Measurements from ENCODE around the gene YY1AP1. TPM values are rescaled to one million over a fixed set of nuclear protein-coding genes. Genes with fewer than 3 reads are reported as not detected.

The YY1AP1 gene
- total and polyA plus RNA-seq, 10 of the 15 experiments (the other 5 are each of a cell fraction or from before 2014, with no cell fraction given): 13.2 to 118 (median 40.5) TPM

- TF ChIP-seq HCFC1 (IDR thresholded peaks at IDR 0.05; ENCODE audit: low read length) (no peak), RELB (IDR thresholded peaks at IDR 0.05; ENCODE audit: low read depth) (0 out of 2 replicates have a peak, but pooled peaks have one; percentile 31), ATF3 (IDR thresholded peaks at IDR 0.05; ENCODE audit: borderline replicate concordance, extremely low read depth, low read depth, low read length) (peak; percentile 49; the same call in 1 of the 2 replicates), WRNIP1 (IDR thresholded peaks at IDR 0.05; ENCODE audit: borderline replicate concordance, low read depth, low read length) (no peak), NR2C1 (IDR thresholded peaks at IDR 0.05) (no peak), ESRRA (IDR thresholded peaks at IDR 0.05; ENCODE audit: low read length) (no peak), EP300 (IDR thresholded peaks at IDR 0.05; ENCODE audit: borderline replicate concordance in 1 of 2, control insufficient read depth in 1 of 2, low read depth in 2 of 2, low read length in 2 of 2) (no peak), USF2 (IDR thresholded peaks at IDR 0.05; ENCODE audit: borderline replicate concordance, low read depth, low read length) (no peak; the same call in 1 of the 2 replicates), ETV6 (conservative IDR thresholded peaks at IDR 0.05 in 1 of 2, IDR thresholded peaks at IDR 0.05 in 1 of 2; ENCODE audit: borderline replicate concordance in 1 of 2, low read depth in 1 of 2) (no peak), BACH1 (IDR thresholded peaks at IDR 0.05; ENCODE audit: borderline replicate concordance) (no peak), ZNF622 (IDR thresholded peaks at IDR 0.05) (no peak), TAF1 (IDR thresholded peaks at IDR 0.05; ENCODE audit: borderline replicate concordance, low read depth, low read length) (0 out of 2 replicates have a peak, but pooled peaks have one; percentile 18), ZBTB40 (IDR thresholded peaks at IDR 0.05; ENCODE audit: borderline replicate concordance) (peak; percentile 60; the same call in 1 of the 2 replicates), CHD1 (IDR thresholded peaks at IDR 0.05; ENCODE audit: low read depth, low read length) (no peak), SMAD5 (IDR thresholded peaks at IDR 0.05; ENCODE audit: low read depth) (peak; percentile 88), RFX5 (IDR thresholded peaks at IDR 0.05; ENCODE audit: low read depth, low read length) (no peak), CREB1 (IDR thresholded peaks at IDR 0.05; ENCODE audit: low read depth) (peak; percentile 59; the same call in 1 of the 2 replicates), ASH2L (IDR thresholded peaks at IDR 0.05; ENCODE audit: borderline replicate concordance, low read depth) (no peak), USF1 (IDR thresholded peaks at IDR 0.05; ENCODE audit: borderline replicate concordance, extremely low read length, insufficient read depth, low read depth, low read length) (peak; percentile 66), SMAD1 (IDR thresholded peaks at IDR 0.05; ENCODE audit: low read depth, partially characterized antibody) (no peak)
These were observed 78.9 kb downstream of the YY1AP1 start, which contains the start of gene MSTO1 (continued) for GRCh38 chr1:155609515-155610256.
